ENCODE data around the gene ERAP2. TPM values are rescaled to one million over a fixed set of nuclear protein-coding genes. Genes with fewer than 3 reads are reported as not detected.

Gene ERAP2
- total and polyA plus RNA-seq, 10 of the 15 experiments (the other 5 are each of a cell fraction or from before 2014, with no cell fraction given) = 4.0 to 28.7 (median 11.7) TPM

GRCh38 chr5:96934708-96935558 lies 58.6 kb downstream of the ERAP2 start (continued):
- peak; percentile 35 for TF ChIP-seq PBX3 (IDR thresholded peaks at IDR 0.05; ENCODE audit: insufficient replicate concordance, low read depth, low read length)
- peak; percentile 71; the same call in 1 of the 2 replicates for TF ChIP-seq MTA2 (IDR thresholded peaks at IDR 0.05; ENCODE audit: low read depth)
- no peak for TF ChIP-seq FOXM1 (IDR thresholded peaks at IDR 0.05; ENCODE audit: low read depth, low read length)
- no peak for TF ChIP-seq RUNX3 (IDR thresholded peaks at IDR 0.05; ENCODE audit: low read length)
- no peak for TF ChIP-seq RCOR1 (conservative IDR thresholded peaks at IDR 0.05; ENCODE audit: low read depth, low read length)
- peak; percentile 82 for TF ChIP-seq MAX (IDR thresholded peaks at IDR 0.05; ENCODE audit: low read depth, low read length)
- TF ChIP-seq CREB1 (IDR thresholded peaks at IDR 0.05; ENCODE audit: low read depth) = no peak
- TF ChIP-seq TARDBP (IDR thresholded peaks at IDR 0.05; ENCODE audit: borderline replicate concordance) = no peak; the same call in 1 of the 2 replicates
- peak; percentile 47; the same call in 1 of the 2 replicates for TF ChIP-seq IRF4 (IDR thresholded peaks at IDR 0.05; ENCODE audit: low read depth, low read length)
- TF ChIP-seq ZSCAN29 (IDR thresholded peaks at IDR 0.05) = peak; percentile 95
- no peak for TF ChIP-seq ATF2 (IDR thresholded peaks at IDR 0.05; ENCODE audit: low read length)
- TF ChIP-seq JUNB (IDR thresholded peaks at IDR 0.05) = no peak
- peak; percentile 85 for TF ChIP-seq POLR2A (IDR thresholded peaks at IDR 0.05; ENCODE audit: low read depth, low read length)
- no peak for TF ChIP-seq ZBTB33 (IDR thresholded peaks at IDR 0.05)
- peak; percentile 86 to 91 for TF ChIP-seq IKZF2 (IDR thresholded peaks at IDR 0.05)
- no peak for TF ChIP-seq HDAC6 (IDR thresholded peaks at IDR 0.05; ENCODE audit: unreplicated experiment)
- no peak for TF ChIP-seq MYC (IDR thresholded peaks at IDR 0.05; ENCODE audit: insufficient read depth, insufficient read length, insufficient replicate concordance, low read length, severe bottlenecking)
- peak; percentile 83 for TF ChIP-seq CHD2 (IDR thresholded peaks at IDR 0.05; ENCODE audit: borderline replicate concordance, low read depth, low read length)
- no peak for TF ChIP-seq FOXK2 (IDR thresholded peaks at IDR 0.05)
- peak; percentile 89; the same call in 1 of the 2 replicates for TF ChIP-seq STAT3 (IDR thresholded peaks at IDR 0.05; ENCODE audit: low read depth, low read length)
- no peak; the same call in 1 of the 2 replicates for TF ChIP-seq SMARCA5 (IDR thresholded peaks at IDR 0.05)
- TF ChIP-seq SMC3 (IDR thresholded peaks at IDR 0.05; ENCODE audit: borderline replicate concordance, low read length) = peak; percentile 6; the same call in 1 of the 2 replicates
- peak; percentile 91; the same call in 1 of the 2 replicates for TF ChIP-seq TCF12 (IDR thresholded peaks at IDR 0.05; ENCODE audit: low read depth, low read length)

Measured in GM12878 (cell line).